Tibial nerve (tissue), 4 donors: ENCODE results near the gene POU4F3. TPM values are rescaled to one million over a fixed set of nuclear protein-coding genes. Genes with fewer than 3 reads are reported as not detected.

Source experiments
- DNase-seq, 2 donors: peaks; one replicate each; pipeline ENCODE4 v3.0.0-alpha.2; 2019; ENCODE audit warnings: low spot score in 2 of 2
- H3K27ac ChIP-seq, 4 donors: fragments of 200-600 bp; sonication (generic) in 3 of 4; one replicate each; pipeline ENCODE4 v1.5.1; 2017 to 2019; ENCODE audit warnings: mild to moderate bottlenecking in 1 of 4
- H3K27me3 ChIP-seq, 2 donors: fragments of 200-600 bp; sonication (generic) in 1 of 2; one replicate each; pipeline versions ENCODE4 v1.5.1 to v1.6.0; 2017 to 2019
- H3K36me3 ChIP-seq, 3 donors: fragments of 200-600 bp; sonication (generic); one replicate each; pipeline ENCODE4 v1.5.1; 2018 to 2019
- H3K4me1 ChIP-seq, 4 donors: fragments of 200-600 bp; sonication (generic) in 3 of 4; one replicate each; pipeline ENCODE4 v1.5.1; 2017 to 2019
- H3K4me3 ChIP-seq, 4 donors: fragments of 200-600 bp; sonication (generic) in 3 of 4; one replicate each; pipeline ENCODE4 v1.5.1; 2017 to 2019; ENCODE audit warnings: mild to moderate bottlenecking in 1 of 4, moderate library complexity in 1 of 4
- H3K9me3 ChIP-seq, 4 donors: fragments of 200-600 bp; sonication (generic) in 3 of 4; one replicate each; pipeline ENCODE4 v1.5.1; 2017 to 2019
- EP300 ChIP-seq, 2 donors: sonication (generic); formaldehyde crosslinking; IDR thresholded peaks; one replicate each; pipeline ENCODE4 v1.6.1; 2017; ENCODE audit warnings: antibody characterized with exemption in 2 of 2, mild to moderate bottlenecking in 1 of 2
- POLR2A ChIP-seq, 2 donors: fragments of 450-650 bp; IDR thresholded peaks; one replicate each; pipeline ENCODE4 v1.6.1; 2017; ENCODE audit warnings: antibody characterized with exemption in 2 of 2, mild to moderate bottlenecking in 2 of 2, moderate library complexity in 2 of 2
- WGBS, 2 donors: methylation state at CpG; one replicate each; pipeline ENCODE4 v1.1.5; 2018; 5-methylcytosine and 5-hydroxymethylcytosine counted together
- total RNA-seq, 4 donors: library from RNA; depleted of rRNA; stranded (reverse); fragments of >200 nt; gene quantifications; one replicate each; pipeline ENCODE4 v1.1.0, GENCODE V29; 2016
- TF ChIP-seq, protein P1 (sequence below), 5 experiments: fragments of 200-600 bp in 3 of 5; fragments of 450-650 bp in 2 of 5; sonication (generic) in 3 of 5; IDR thresholded peaks; one replicate each; pipeline ENCODE4 v1.5.1; 2016 to 2019; ENCODE audit warnings: antibody characterized with exemption in 5 of 5, mild to moderate bottlenecking in 3 of 5, moderate library complexity in 2 of 5

POU4F3 gene
- total RNA-seq, 4 donors from 2014 or later = 0.21 to 0.22 TPM; not detected in 2

DNA sequence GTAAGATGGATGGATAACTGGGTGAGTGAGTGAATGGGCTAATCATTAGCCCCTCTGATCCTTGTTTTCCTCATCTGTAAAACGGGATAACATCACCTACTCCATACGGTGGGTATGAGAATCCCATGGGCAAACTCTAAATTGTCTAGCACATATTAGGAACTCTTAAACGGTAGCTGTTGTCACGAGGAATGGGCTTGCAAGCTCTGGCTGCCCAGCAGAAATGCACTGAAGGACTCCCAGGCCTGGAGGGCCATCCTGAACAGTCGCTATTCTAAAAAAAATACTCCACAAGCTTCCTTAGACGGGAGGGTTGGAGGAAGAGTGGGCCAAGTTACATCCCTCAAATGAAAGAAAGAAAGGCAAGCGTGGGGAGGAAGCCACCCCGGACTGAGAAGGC lies 711 bp upstream of the POU4F3 start:
- no peak for TF ChIP-seq POLR2A (IDR thresholded peaks at IDR 0.05)
- TF ChIP-seq EP300 (IDR thresholded peaks at IDR 0.05) = no peak
- TF ChIP-seq, protein P1, sequence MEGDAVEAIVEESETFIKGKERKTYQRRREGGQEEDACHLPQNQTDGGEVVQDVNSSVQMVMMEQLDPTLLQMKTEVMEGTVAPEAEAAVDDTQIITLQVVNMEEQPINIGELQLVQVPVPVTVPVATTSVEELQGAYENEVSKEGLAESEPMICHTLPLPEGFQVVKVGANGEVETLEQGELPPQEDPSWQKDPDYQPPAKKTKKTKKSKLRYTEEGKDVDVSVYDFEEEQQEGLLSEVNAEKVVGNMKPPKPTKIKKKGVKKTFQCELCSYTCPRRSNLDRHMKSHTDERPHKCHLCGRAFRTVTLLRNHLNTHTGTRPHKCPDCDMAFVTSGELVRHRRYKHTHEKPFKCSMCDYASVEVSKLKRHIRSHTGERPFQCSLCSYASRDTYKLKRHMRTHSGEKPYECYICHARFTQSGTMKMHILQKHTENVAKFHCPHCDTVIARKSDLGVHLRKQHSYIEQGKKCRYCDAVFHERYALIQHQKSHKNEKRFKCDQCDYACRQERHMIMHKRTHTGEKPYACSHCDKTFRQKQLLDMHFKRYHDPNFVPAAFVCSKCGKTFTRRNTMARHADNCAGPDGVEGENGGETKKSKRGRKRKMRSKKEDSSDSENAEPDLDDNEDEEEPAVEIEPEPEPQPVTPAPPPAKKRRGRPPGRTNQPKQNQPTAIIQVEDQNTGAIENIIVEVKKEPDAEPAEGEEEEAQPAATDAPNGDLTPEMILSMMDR (IDR thresholded peaks at IDR 0.05) = no peak
- Histone ChIP-seq H3K27ac (no peak overlapping the region), H3K36me3 (no peaks in the 10 kb centered on the region), H3K4me1 (peaks cover 0 to 16% (median 0%) of the 10 kb centered on the region in 4 donors), H3K27me3 (peaks cover 0 to 99% of the 10 kb centered on the region in 2 donors), H3K9me3 (no peaks in the 10 kb centered on the region), H3K4me3 (no peak overlapping the region)
- no peak for DNase-seq
- 0 to 5% methylated on average over 8 of the region's 8 CpGs for WGBS, 2 donors

DNA sequence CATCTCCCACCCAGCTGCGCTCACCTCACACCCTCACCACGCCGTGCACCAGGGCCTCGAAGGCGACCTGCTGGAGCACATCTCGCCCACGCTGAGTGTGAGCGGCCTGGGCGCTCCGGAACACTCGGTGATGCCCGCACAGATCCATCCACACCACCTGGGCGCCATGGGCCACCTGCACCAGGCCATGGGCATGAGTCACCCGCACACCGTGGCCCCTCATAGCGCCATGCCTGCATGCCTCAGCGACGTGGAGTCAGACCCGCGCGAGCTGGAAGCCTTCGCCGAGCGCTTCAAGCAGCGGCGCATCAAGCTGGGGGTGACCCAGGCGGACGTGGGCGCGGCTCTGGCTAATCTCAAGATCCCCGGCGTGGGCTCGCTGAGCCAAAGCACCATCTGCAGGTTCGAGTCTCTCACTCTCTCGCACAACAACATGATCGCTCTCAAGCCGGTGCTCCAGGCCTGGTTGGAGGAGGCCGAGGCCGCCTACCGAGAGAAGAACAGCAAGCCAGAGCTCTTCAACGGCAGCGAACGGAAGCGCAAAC lies 1.1 kb downstream of the POU4F3 start:
- H3K36me3 ChIP-seq = no peaks in the 10 kb centered on the region
- H3K9me3 ChIP-seq = no peaks in the 10 kb centered on the region
- peaks cover 0 to 99% of the 10 kb centered on the region in 2 donors for H3K27me3 ChIP-seq
- peaks cover 0 to 25% (median 0%) of the 10 kb centered on the region in 4 donors for H3K4me1 ChIP-seq
- WGBS, 2 donors = 4 to 6% methylated on average over 31 to 39 of the region's 44 CpGs
- H3K4me3 ChIP-seq = peak overlapping the region in 1 of 4 donors; percentile 14
- no peak for DNase-seq
- TF ChIP-seq EP300 (IDR thresholded peaks at IDR 0.05) (no peak), POLR2A (IDR thresholded peaks at IDR 0.05) (no peak)
- TF ChIP-seq, protein P1 (IDR thresholded peaks at IDR 0.05) = no peak
- no peak overlapping the region for H3K27ac ChIP-seq

DNA sequence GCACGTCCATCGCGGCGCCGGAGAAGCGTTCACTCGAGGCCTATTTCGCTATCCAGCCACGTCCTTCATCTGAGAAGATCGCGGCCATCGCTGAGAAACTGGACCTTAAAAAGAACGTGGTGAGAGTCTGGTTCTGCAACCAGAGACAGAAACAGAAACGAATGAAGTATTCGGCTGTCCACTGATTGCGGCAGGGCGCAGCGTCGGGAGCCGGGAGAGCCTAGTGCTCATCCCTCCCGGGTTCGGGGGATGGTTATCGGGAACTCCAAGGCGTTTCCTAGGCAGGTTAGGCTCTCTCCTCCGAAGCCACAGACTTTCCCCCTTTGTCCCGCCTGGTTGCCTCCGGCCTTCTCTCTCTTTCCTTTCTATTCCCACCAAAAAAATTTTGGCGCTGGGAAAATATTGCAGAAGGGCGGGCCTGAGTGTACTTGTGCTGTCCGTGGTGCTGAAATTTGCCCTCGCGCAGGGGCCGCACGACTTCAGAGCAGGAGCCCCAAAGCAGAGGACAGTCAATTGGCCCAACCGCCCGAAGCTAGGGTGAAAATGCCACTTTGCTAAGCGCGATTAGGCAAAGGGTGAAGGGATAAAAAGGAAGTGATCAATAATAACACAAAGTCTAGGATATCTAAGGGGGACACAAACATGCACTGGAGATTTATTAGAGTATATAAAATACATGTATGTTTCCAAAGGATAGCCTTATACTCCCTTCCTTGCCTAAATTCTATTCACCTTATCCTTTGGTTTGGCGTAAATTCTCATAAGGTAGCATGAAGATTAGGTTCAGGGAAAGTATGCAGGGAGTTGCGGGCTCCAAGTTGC lies 1.8 kb downstream of the POU4F3 start:
- Histone ChIP-seq H3K27ac (no peak overlapping the region), H3K27me3 (peaks cover 0 to 99% of the 10 kb centered on the region in 2 donors), H3K4me1 (peaks cover 0 to 32% (median under 1%) of the 10 kb centered on the region in 4 donors), H3K9me3 (no peaks in the 10 kb centered on the region), H3K4me3 (peak overlapping the region in 1 of 4 donors; percentile 14), H3K36me3 (no peaks in the 10 kb centered on the region)
- peak; percentile 32 to 63 for DNase-seq
- TF ChIP-seq EP300 (IDR thresholded peaks at IDR 0.05) = no peak
- TF ChIP-seq, protein P1 (IDR thresholded peaks at IDR 0.05) = no peak
- no peak for TF ChIP-seq POLR2A (IDR thresholded peaks at IDR 0.05)
- WGBS, 2 donors = 4 to 5% methylated on average over 32 to 40 of the region's 40 CpGs

DNA sequence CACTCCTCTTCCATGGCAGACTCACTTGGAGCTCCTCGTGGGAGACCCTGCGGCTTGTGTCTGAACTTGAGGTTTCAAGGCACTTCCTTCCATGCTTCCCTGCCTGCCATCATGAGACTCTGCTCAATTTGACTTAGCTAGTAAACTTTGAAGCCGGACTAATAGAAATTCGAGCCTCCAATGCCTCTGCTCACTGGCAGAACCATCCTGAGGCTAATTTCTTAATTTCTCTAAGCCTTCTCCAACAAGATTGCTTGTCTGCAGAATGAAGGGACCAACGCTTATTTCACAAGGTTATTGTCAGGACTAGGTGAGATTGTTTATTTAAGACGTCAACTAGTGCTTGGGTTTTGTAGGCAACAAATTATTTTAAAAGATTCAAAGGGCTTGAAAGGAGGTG lies 3.2 kb downstream of the POU4F3 start:
- TF ChIP-seq POLR2A (IDR thresholded peaks at IDR 0.05) (no peak), EP300 (IDR thresholded peaks at IDR 0.05) (no peak)
- TF ChIP-seq, protein P1 (IDR thresholded peaks at IDR 0.05) = no peak
- no peaks in the 10 kb centered on the region for H3K36me3 ChIP-seq
- no peak for DNase-seq
- peaks cover 0 to 39% (median 4%) of the 10 kb centered on the region in 4 donors for H3K4me1 ChIP-seq
- H3K9me3 ChIP-seq = no peaks in the 10 kb centered on the region
- no peak overlapping the region for H3K27ac ChIP-seq
- H3K27me3 ChIP-seq = peaks cover 0 to 100% of the 10 kb centered on the region in 2 donors
- WGBS, 2 donors = 6 to 7% methylated on average over 6 of the region's 6 CpGs
- H3K4me3 ChIP-seq = no peak overlapping the region

DNA sequence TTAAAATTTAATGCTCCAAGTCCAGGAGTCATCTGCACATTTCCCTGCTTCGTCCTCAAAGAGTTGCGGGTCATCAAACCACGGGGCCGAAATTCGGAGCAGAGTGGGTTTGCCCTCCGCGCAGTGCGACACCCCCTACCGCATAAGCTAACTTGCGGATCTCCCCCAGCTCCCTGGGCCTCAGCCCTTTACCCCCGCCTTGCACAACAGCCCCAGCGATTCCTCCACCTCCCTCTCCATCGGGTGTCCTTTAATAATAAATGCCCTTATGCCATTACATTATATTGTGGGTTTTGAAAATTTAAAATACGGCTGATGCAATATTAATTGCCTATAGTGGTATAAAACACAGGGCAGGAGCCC lies 3.9 kb downstream of the POU4F3 start:
- peaks cover 0 to 100% of the 10 kb centered on the region in 2 donors for H3K27me3 ChIP-seq
- 3 to 6% methylated on average over 14 of the region's 14 CpGs for WGBS, 2 donors
- no peak overlapping the region for H3K4me3 ChIP-seq
- DNase-seq = no peak
- TF ChIP-seq, protein P1 (IDR thresholded peaks at IDR 0.05) = no peak
- TF ChIP-seq EP300 (IDR thresholded peaks at IDR 0.05) (no peak), POLR2A (IDR thresholded peaks at IDR 0.05) (no peak)
- no peak overlapping the region for H3K27ac ChIP-seq
- H3K36me3 ChIP-seq = no peaks in the 10 kb centered on the region
- H3K9me3 ChIP-seq = no peaks in the 10 kb centered on the region
- H3K4me1 ChIP-seq = peaks cover 0 to 39% (median 4%) of the 10 kb centered on the region in 4 donors
